ENCODE measurements around the gene MYO9B. TPM values are rescaled to one million over a fixed set of nuclear protein-coding genes. Genes with fewer than 3 reads are reported as not detected.
"Not testable (repeated sequence)": the region's sequence is repeated elsewhere in the genome, so short reads cannot be mapped to it uniquely, and the experiment has no call there.

Gene MYO9B
- total RNA-seq, 2 donors from 2014 or later = 112 to 142 TPM

GRCh38 chr19:17138052-17138846 is 62.7 kb downstream of the MYO9B start:
- DNase-seq (ENCODE audit: low spot score in 2 of 2); H3K27ac Mint-ChIP-seq; H3K9me3 Mint-ChIP-seq: not testable (repeated sequence)
- H3K36me3 Mint-ChIP-seq = peaks cover 0 to 10% of the 10 kb centered on the region in 2 donors
- ATAC-seq = peak in 1 of 2 donors; percentile 51

GRCh38 chr19:17138937-17139598 is 63.5 kb downstream of the MYO9B start:
- ATAC-seq = no peak
- no peak for DNase-seq (ENCODE audit: low spot score in 2 of 2)
- H3K36me3 Mint-ChIP-seq = peaks cover 0 to 10% of the 10 kb centered on the region in 2 donors
- peak overlapping the region in 1 of 2 donors; percentile 49 for H3K27ac Mint-ChIP-seq
- H3K9me3 Mint-ChIP-seq = no peaks in the 10 kb centered on the region

DNA sequence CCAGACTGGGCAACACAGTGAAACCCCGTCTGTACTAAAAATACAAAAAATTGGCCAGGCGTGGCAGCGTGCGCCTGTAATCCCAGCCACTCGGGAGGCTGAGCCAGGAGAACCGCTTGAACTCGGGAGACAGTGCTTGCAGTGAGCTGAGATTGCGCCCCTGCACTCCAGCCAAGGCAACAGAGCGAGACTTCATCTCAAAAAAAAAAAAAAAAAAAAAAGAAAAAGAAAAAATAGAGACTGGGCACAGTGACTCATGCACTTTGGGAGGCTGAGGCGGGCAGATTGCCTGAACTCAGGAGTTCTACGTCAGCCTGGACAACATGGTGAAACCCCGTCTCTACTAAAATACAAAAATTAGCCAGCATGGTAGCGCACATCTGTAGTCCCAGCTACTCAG is 69.2 kb downstream of the MYO9B start:
- H3K9me3 Mint-ChIP-seq; ATAC-seq; H3K36me3 Mint-ChIP-seq; H3K27ac Mint-ChIP-seq; DNase-seq (ENCODE audit: low spot score in 2 of 2): not testable (repeated sequence)

DNA sequence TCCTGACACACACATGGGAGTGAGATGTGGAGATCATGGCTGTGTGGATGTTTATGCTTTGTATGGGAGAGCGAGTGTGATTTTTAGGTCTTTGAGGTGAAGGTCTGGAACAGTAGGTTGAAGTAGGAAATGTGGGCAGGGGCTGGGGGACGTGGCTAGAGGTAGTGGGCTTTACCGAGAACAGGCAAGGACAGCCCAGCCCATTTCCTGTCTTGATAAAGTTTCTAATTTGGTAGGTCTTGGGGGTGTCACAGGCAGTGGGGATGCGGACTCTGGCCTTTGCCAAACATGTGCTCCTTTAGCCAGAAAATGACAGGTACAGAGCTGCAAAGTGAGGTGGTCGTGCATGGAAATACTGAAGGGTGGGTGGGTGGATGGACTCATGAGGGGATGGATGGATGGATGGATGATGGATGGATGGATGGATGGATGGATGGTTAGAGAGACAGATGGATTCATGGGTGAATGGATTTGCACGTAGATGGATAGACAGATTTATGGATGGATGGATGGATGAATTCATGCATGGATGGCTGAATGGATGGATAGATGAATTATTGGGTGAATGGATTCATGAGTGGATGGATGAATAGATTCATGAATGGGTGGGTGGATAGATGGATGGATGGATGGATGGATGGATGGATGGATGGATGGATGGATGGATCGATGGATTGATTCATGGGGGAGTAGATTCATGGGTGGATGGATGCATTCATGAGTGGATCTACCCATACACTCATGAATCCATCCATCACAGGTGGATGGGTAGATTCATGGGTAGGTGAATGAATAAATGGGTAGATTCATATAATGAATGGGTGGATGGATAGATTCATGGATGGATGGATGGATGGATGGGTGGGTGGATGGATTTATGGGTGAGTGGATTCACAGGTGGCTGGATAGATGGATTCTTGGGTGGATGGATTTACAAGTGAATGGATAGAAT is 70.2 kb downstream of the MYO9B start:
- ATAC-seq (no peak), DNase-seq (ENCODE audit: low spot score in 2 of 2) (no peak)
- Mint-ChIP-seq H3K9me3 (no peaks in the 10 kb centered on the region), H3K36me3 (no peaks in the 10 kb centered on the region), H3K27ac (no peak overlapping the region)

GRCh38 chr19:17148130-17148529 is 72.6 kb downstream of the MYO9B start:
- ATAC-seq (no peak), DNase-seq (ENCODE audit: low spot score in 2 of 2) (no peak)
- no peak overlapping the region for H3K27ac Mint-ChIP-seq
- H3K9me3 Mint-ChIP-seq = no peaks in the 10 kb centered on the region
- peaks cover 0 to 6% of the 10 kb centered on the region in 2 donors for H3K36me3 Mint-ChIP-seq

DNA sequence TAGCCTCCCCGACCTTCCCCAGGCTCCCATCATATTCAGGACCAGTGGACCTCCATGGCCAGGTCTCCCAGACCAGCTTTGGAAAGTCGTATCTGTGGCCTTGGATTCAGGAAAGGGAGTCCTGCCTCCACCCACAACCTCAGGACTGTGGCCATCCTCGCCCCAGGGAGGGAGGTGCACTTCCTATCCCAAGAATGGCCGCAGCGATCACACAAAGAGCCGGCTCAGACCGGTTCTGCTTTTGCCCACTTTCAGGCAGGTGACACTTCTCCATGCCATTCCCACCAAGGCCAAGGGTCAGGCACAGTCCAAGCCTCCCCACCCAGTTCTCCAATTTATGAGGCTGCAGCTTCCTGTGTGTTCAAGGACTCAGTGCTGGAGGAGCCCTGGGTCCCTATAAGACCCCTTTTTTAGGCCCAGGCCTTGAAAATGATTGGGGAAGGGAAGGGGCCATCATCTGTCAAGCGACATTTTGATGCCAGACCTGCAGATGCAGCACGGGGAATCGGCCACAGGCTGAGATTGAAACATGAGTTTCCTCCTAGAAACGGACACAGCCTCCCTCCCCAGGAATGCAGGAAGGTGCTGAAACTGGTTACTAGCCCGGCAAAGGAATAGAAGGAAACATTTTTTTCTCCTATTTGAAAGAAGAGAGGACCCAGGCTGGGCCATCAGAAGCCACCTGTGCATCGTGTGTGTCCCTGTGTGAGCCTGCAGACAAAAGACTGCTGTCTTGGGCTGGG is 74.0 kb downstream of the MYO9B start:
- Mint-ChIP-seq H3K36me3 (peaks cover 6 to 13% of the 10 kb centered on the region in 2 donors), H3K27ac (peak overlapping the region in 1 of 2 donors; percentile 29), H3K9me3 (no peaks in the 10 kb centered on the region)
- ATAC-seq = no peak
- no peak for DNase-seq (ENCODE audit: low spot score in 2 of 2)

GRCh38 chr19:17153996-17154395 is 78.4 kb downstream of the MYO9B start:
- no peak for ATAC-seq
- H3K36me3 Mint-ChIP-seq = peaks cover 6 to 13% of the 10 kb centered on the region in 2 donors
- H3K27ac Mint-ChIP-seq = peak overlapping the region in 1 of 2 donors; percentile 9
- no peaks in the 10 kb centered on the region for H3K9me3 Mint-ChIP-seq
- no peak for DNase-seq (ENCODE audit: low spot score in 2 of 2)

- Mint-ChIP-seq H3K27ac (no peak overlapping the region), H3K9me3 (no peaks in the 10 kb centered on the region), H3K36me3 (peaks cover 15 to 17% of the 10 kb centered on the region in 2 donors)
- DNase-seq (ENCODE audit: low spot score in 2 of 2) (no peak), ATAC-seq (no peak)
Observed at GRCh38 chr19:17155251-17155650, 79.7 kb downstream of the MYO9B start.

DNA sequence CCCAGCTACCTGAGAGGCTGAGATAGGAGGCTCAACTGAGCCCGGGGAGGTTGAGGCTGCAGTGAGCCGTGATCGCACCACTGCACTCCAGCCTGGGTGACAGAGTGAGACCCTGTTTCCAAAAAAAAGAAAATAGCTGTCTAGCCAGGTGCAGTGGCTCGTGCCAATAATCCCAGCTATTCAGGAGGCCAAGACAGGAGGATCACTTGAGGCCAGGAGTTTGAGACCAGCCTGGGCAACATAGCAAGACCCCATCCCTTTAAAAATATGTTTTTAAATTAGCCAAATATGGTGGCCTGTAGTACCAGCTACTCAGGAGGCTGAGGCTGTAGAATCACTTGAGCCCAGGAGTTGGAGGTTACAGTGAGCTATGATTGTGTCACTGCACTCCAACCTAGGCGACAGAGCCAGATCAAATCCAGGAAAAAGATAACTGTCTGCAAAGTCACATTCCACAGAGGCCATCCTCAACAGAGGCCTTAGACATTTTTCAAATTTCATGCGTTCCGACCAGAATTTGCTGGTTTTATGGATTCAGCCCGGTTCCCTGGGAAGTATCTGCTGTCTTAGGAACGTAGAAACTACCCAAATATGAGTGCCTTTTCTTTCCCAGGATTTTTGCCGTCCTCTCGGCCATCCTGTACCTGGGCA is 80.8 kb downstream of the MYO9B start:
- Mint-ChIP-seq H3K36me3 (peaks cover 15% of the 10 kb centered on the region in 2 donors), H3K9me3 (no peaks in the 10 kb centered on the region), H3K27ac (no peak overlapping the region)
- DNase-seq (ENCODE audit: low spot score in 2 of 2) (no peak), ATAC-seq (no peak)

DNA sequence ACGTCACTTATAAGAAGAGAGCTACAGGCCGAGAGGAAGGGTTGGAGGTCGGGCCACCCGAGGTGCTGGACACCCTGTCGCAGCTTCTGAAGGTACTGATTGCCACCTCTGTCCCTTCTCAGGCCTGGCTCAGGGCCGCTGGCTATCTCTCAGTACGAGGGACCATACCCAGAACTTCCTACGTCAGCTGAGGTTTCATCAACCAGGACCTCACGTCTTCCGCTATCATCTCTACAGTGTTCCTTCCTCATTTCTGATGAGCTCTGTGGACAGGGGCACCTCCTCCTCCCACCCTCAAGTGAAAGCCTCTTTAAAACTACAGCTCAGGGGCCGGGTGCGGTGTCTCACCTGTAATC is 81.3 kb downstream of the MYO9B start:
- peaks cover 11 to 15% of the 10 kb centered on the region in 2 donors for H3K36me3 Mint-ChIP-seq
- no peak for DNase-seq (ENCODE audit: low spot score in 2 of 2)
- no peaks in the 10 kb centered on the region for H3K9me3 Mint-ChIP-seq
- peak overlapping the region in 1 of 2 donors; percentile 70 for H3K27ac Mint-ChIP-seq
- ATAC-seq = no peak

DNA sequence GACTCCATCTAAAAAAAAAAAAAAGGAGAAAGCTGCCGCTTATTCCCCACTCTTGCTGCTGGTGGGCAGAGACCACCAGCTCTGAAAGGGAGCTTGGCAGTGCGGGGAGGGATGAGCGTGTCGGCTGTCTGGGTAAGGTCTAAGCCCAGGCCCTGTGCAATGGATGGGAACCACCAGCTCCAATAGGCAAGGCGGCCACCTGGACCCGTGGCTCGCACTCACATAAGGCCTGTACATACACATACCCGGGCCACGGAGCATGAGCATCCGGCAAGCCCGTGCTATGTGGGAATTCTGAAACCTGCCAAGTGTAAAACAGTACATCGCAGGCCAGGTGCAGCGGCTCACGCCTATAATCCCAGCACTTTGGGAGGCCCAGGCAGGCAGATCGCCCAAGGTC is 83.0 kb downstream of the MYO9B start:
- Mint-ChIP-seq H3K27ac (no peak overlapping the region), H3K9me3 (peaks cover 0 to 5% of the 10 kb centered on the region in 2 donors), H3K36me3 (peaks cover 25 to 29% of the 10 kb centered on the region in 2 donors)
- DNase-seq (ENCODE audit: low spot score in 2 of 2) (no peak), ATAC-seq (no peak)

GRCh38 chr19:17159466-17160393 is 84.2 kb downstream of the MYO9B start:
- H3K27ac Mint-ChIP-seq = no peak overlapping the region
- ATAC-seq (no peak), DNase-seq (ENCODE audit: low spot score in 2 of 2) (no peak)
- peaks cover 24 to 29% of the 10 kb centered on the region in 2 donors for H3K36me3 Mint-ChIP-seq
- peaks cover 0 to 5% of the 10 kb centered on the region in 2 donors for H3K9me3 Mint-ChIP-seq

DNA sequence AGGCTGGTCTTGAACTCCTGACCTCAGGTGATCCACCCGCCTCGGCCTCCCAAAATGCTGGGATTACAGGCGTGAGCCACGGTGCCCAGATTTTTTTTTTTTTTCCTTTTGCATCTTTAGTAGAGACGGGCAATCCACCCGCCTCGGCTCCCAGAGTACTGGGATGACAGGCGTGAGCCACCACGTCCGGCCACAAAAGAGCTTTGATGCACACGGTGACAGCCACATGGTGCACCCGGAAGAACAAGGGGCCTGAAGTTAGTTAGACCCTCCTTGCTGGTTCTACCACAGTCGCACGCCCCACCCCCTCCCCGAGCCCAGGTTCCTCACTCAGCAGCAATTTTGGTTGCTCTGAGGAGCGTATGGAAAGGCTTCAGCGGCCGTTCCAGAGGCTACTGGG is 85.3 kb downstream of the MYO9B start:
- DNase-seq (ENCODE audit: low spot score in 2 of 2) (no peak), ATAC-seq (no peak)
- Mint-ChIP-seq H3K36me3 (peaks cover 24 to 29% of the 10 kb centered on the region in 2 donors), H3K27ac (peak overlapping the region in 1 of 2 donors; percentile 92), H3K9me3 (peaks cover 0 to 5% of the 10 kb centered on the region in 2 donors)

DNA sequence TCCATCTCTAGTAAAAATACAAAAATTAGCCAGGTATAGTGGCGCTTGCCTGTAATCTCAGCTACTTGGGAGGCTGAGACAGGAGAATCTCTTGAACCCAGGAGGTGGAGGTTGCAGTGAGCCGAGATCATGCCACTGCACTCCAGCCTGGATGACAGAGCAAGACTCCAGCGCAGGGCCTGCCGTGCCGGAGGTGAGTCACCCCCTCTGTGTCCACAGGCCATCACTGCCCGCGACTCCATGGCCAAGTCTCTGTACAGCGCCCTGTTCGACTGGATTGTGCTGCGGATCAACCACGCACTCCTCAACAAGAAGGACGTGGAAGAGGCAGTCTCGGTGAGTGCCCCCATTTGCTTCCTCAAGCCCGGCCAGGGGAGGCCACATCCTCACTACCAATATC is 86.6 kb downstream of the MYO9B start:
- not testable (repeated sequence) for H3K27ac Mint-ChIP-seq; DNase-seq (ENCODE audit: low spot score in 2 of 2); H3K9me3 Mint-ChIP-seq; ATAC-seq
- H3K36me3 Mint-ChIP-seq = peaks cover 24 to 29% of the 10 kb centered on the region in 2 donors

- Mint-ChIP-seq H3K27ac (no peak overlapping the region), H3K36me3 (peaks cover 24 to 29% of the 10 kb centered on the region in 2 donors), H3K9me3 (peaks cover 0 to 5% of the 10 kb centered on the region in 2 donors)
- DNase-seq (ENCODE audit: low spot score in 2 of 2) (no peak), ATAC-seq (no peak)
Observed at GRCh38 chr19:17162580-17162979, 87.0 kb downstream of the MYO9B start.
